WTC11 (cell line): ENCODE data around the gene KCTD16. TPM values are rescaled to one million over a fixed set of nuclear protein-coding genes. Genes with fewer than 3 reads are reported as not detected.
A peak's percentile ranks its signal among the peaks of the same experiment; 100 is the strongest.

ENCODE experiments used
- ATAC-seq: fragments of 200-7000 bp; cut with Tn5 transposase; 2 replicates; pipeline ENCODE4 v1.10.0; 2021; ENCODE audit warnings: mild to moderate bottlenecking, moderate library complexity
- CTCF ChIA-PET: fragments of 300-600 bp; sonication (Branson Sonifier 250); formaldehyde crosslinking; loops from one replicate; lab custom pipeline; 2021; ENCODE audit warnings: antibody characterized with exemption; lab: Charles Lee
- POLR2A ChIA-PET: fragments of 350-600 bp; sonication (Branson Sonifier 250); formaldehyde crosslinking; loops from one replicate; lab custom pipeline; 2021; ENCODE audit warnings: antibody characterized with exemption; lab: Charles Lee
- DNase-seq: peaks from one replicate; pipeline ENCODE4 v3.0.0; 2021; ENCODE audit warnings: low spot score
- H3K27ac Mint-ChIP-seq: 2 replicates; pipeline ENCODE4 v1.8.0; 2021; ENCODE audit warnings: mixed read lengths
- H3K27me3 Mint-ChIP-seq: 2 replicates; pipeline ENCODE4 v1.8.0; 2021; ENCODE audit warnings: low read depth, mild to moderate bottlenecking, moderate library complexity, mixed read lengths
- H3K36me3 Mint-ChIP-seq: 2 replicates; pipeline ENCODE4 v1.8.0; 2021; ENCODE audit warnings: mixed read lengths
- H3K4me1 Mint-ChIP-seq: 2 replicates; pipeline ENCODE4 v1.8.0; 2022; ENCODE audit warnings: mixed read lengths
- H3K4me3 Mint-ChIP-seq: 2 replicates; pipeline ENCODE4 v1.8.0; 2021; ENCODE audit warnings: mild to moderate bottlenecking, moderate library complexity, mixed read lengths
- H3K9me3 Mint-ChIP-seq: 2 replicates; pipeline ENCODE4 v1.8.0; 2021; ENCODE audit warnings: mixed read lengths
- KAT7 ChIP-seq: sonication (generic); formaldehyde crosslinking; IDR thresholded peaks from 2 replicates; pipeline ENCODE4 v1.8.1; 2023; ENCODE audit warnings: missing genetic modification reagents, mild to moderate bottlenecking, borderline replicate concordance
- TEAD1 ChIP-seq: sonication (generic); formaldehyde crosslinking; IDR thresholded peaks from 2 replicates; pipeline ENCODE4 v1.8.0; 2022; ENCODE audit warnings: mild to moderate bottlenecking, missing genetic modification reagents
- ZNF219 ChIP-seq: sonication (generic); formaldehyde crosslinking; IDR thresholded peaks from 2 replicates; pipeline ENCODE4 v1.8.0; 2023; ENCODE audit warnings: missing genetic modification reagents, mild to moderate bottlenecking, borderline replicate concordance
- ZNF263 ChIP-seq: sonication (generic); formaldehyde crosslinking; IDR thresholded peaks from 2 replicates; pipeline ENCODE4 v1.8.1; 2022; ENCODE audit warnings: low read depth, mild to moderate bottlenecking, moderate library complexity, missing genetic modification reagents
- total RNA-seq: library from RNA; stranded (reverse); gene quantifications from 3 replicates; pipeline ENCODE4 v1.2.3, GENCODE V29; 2021
- TF ChIP-seq, protein P1 (sequence below): sonication (generic); formaldehyde crosslinking; IDR thresholded peaks from 2 replicates; pipeline ENCODE4 v1.8.1; 2022; ENCODE audit warnings: low read depth, mild to moderate bottlenecking, moderate library complexity, missing genetic modification reagents, borderline replicate concordance
- TF ChIP-seq, protein P2 (sequence below): sonication (generic); formaldehyde crosslinking; IDR thresholded peaks from 2 replicates; pipeline ENCODE4 v1.8.0; 2022; ENCODE audit warnings: mild to moderate bottlenecking, missing genetic modification reagents
- TF ChIP-seq, protein P3 (sequence below): sonication (generic); formaldehyde crosslinking; conservative IDR thresholded peaks from 2 replicates; pipeline ENCODE4 v1.8.1; 2022; ENCODE audit warnings: mild to moderate bottlenecking, missing genetic modification reagents
- TF ChIP-seq, protein P4 (sequence below): sonication (generic); formaldehyde crosslinking; IDR thresholded peaks from 2 replicates; pipeline ENCODE4 v1.8.1; 2022; ENCODE audit warnings: low read depth, missing genetic modification reagents, borderline replicate concordance
- TF ChIP-seq, protein P5 (sequence below): fragments of 250-450 bp; sonication (Bioruptor Pico); IDR thresholded peaks from 2 replicates; pipeline ENCODE4 v1.9.0; 2021; ENCODE audit warnings: mild to moderate bottlenecking
- TF ChIP-seq, protein P6 (sequence below): sonication (generic); formaldehyde crosslinking; IDR thresholded peaks from 2 replicates; pipeline ENCODE4 v1.8.1; 2023; ENCODE audit warnings: mild to moderate bottlenecking, moderate library complexity, missing genetic modification reagents
- TF ChIP-seq, protein P7 (sequence below): sonication (generic); formaldehyde crosslinking; IDR thresholded peaks from 2 replicates; pipeline ENCODE4 v1.8.1; 2022; ENCODE audit warnings: mild to moderate bottlenecking, moderate library complexity, missing genetic modification reagents
- TF ChIP-seq, protein P8 (sequence below): sonication (generic); formaldehyde crosslinking; IDR thresholded peaks from 2 replicates; pipeline ENCODE4 v1.8.0; 2022; ENCODE audit warnings: mild to moderate bottlenecking, missing genetic modification reagents

Gene KCTD16
- total RNA-seq, 1 experiment from 2014 or later = 0.20 TPM

DNA sequence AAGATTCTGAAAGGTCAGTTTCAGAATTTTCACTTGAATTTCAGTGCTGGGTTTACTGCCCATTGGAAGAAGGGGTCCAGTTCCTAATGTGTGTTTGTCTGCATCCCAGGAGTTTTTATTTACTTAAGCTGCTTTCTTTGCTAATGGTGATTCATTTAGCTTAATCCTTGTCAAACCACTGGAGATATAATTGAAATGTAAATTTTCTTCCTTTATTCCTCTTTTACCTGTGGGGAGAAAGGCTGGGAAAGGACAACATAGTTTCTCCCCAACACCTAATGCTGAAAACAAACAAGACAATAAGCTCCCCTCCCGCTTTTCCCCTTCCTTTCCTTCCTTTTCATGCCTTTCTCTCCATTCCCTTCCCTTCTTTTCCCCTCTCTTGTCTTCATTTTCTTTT is 185.8 kb downstream of the KCTD16 start:
- DNase-seq = no peak
- ChIA-PET POLR2A (no interaction called here), CTCF (interaction anchor here (1.0 to 1.2 kb wide), 4 partner anchors 9 to 152 kb away, joined by 3 to 4 read pairs (median 4); no protein-coding TSS in a partner anchor)
- no peaks in the 10 kb centered on the region for H3K9me3 Mint-ChIP-seq
- peaks cover 26% of the 10 kb centered on the region for H3K4me1 Mint-ChIP-seq
- H3K27me3 Mint-ChIP-seq = peaks cover 98% of the 10 kb centered on the region
- no peak overlapping the region for H3K27ac Mint-ChIP-seq
- H3K4me3 Mint-ChIP-seq = no peak overlapping the region
- TF ChIP-seq ZNF219 (CRISPR knock-in tag) = no peak
- TF ChIP-seq ZNF263 (CRISPR knock-in tag) = no peak
- TF ChIP-seq, protein P1, sequence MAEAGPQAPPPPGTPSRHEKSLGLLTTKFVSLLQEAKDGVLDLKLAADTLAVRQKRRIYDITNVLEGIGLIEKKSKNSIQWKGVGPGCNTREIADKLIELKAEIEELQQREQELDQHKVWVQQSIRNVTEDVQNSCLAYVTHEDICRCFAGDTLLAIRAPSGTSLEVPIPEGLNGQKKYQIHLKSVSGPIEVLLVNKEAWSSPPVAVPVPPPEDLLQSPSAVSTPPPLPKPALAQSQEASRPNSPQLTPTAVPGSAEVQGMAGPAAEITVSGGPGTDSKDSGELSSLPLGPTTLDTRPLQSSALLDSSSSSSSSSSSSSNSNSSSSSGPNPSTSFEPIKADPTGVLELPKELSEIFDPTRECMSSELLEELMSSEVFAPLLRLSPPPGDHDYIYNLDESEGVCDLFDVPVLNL = no peak
- TF ChIP-seq, protein P2, sequence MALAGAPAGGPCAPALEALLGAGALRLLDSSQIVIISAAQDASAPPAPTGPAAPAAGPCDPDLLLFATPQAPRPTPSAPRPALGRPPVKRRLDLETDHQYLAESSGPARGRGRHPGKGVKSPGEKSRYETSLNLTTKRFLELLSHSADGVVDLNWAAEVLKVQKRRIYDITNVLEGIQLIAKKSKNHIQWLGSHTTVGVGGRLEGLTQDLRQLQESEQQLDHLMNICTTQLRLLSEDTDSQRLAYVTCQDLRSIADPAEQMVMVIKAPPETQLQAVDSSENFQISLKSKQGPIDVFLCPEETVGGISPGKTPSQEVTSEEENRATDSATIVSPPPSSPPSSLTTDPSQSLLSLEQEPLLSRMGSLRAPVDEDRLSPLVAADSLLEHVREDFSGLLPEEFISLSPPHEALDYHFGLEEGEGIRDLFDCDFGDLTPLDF (CRISPR knock-in tag) = no peak
- TF ChIP-seq, protein P3, sequence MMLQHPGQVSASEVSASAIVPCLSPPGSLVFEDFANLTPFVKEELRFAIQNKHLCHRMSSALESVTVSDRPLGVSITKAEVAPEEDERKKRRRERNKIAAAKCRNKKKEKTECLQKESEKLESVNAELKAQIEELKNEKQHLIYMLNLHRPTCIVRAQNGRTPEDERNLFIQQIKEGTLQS (CRISPR knock-in tag) = no peak
- TF ChIP-seq, protein P4, sequence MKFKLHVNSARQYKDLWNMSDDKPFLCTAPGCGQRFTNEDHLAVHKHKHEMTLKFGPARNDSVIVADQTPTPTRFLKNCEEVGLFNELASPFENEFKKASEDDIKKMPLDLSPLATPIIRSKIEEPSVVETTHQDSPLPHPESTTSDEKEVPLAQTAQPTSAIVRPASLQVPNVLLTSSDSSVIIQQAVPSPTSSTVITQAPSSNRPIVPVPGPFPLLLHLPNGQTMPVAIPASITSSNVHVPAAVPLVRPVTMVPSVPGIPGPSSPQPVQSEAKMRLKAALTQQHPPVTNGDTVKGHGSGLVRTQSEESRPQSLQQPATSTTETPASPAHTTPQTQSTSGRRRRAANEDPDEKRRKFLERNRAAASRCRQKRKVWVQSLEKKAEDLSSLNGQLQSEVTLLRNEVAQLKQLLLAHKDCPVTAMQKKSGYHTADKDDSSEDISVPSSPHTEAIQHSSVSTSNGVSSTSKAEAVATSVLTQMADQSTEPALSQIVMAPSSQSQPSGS (CRISPR knock-in tag) = no peak
- TF ChIP-seq, protein P5, sequence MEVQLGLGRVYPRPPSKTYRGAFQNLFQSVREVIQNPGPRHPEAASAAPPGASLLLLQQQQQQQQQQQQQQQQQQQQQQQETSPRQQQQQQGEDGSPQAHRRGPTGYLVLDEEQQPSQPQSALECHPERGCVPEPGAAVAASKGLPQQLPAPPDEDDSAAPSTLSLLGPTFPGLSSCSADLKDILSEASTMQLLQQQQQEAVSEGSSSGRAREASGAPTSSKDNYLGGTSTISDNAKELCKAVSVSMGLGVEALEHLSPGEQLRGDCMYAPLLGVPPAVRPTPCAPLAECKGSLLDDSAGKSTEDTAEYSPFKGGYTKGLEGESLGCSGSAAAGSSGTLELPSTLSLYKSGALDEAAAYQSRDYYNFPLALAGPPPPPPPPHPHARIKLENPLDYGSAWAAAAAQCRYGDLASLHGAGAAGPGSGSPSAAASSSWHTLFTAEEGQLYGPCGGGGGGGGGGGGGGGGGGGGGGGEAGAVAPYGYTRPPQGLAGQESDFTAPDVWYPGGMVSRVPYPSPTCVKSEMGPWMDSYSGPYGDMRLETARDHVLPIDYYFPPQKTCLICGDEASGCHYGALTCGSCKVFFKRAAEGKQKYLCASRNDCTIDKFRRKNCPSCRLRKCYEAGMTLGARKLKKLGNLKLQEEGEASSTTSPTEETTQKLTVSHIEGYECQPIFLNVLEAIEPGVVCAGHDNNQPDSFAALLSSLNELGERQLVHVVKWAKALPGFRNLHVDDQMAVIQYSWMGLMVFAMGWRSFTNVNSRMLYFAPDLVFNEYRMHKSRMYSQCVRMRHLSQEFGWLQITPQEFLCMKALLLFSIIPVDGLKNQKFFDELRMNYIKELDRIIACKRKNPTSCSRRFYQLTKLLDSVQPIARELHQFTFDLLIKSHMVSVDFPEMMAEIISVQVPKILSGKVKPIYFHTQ (CRISPR knock-in tag) = no peak
- TF ChIP-seq, protein P6, sequence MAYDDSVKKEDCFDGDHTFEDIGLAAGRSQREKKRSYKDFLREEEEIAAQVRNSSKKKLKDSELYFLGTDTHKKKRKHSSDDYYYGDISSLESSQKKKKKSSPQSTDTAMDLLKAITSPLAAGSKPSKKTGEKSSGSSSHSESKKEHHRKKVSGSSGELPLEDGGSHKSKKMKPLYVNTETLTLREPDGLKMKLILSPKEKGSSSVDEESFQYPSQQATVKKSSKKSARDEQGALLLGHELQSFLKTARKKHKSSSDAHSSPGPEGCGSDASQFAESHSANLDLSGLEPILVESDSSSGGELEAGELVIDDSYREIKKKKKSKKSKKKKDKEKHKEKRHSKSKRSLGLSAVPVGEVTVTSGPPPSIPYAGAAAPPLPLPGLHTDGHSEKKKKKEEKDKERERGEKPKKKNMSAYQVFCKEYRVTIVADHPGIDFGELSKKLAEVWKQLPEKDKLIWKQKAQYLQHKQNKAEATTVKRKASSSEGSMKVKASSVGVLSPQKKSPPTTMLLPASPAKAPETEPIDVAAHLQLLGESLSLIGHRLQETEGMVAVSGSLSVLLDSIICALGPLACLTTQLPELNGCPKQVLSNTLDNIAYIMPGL = no peak
- no peak for TF ChIP-seq KAT7 (CRISPR knock-in tag)
- TF ChIP-seq TEAD1 (CRISPR knock-in tag) = no peak
- H3K36me3 Mint-ChIP-seq = no peaks in the 10 kb centered on the region
- peak; percentile 88 for ATAC-seq

DNA sequence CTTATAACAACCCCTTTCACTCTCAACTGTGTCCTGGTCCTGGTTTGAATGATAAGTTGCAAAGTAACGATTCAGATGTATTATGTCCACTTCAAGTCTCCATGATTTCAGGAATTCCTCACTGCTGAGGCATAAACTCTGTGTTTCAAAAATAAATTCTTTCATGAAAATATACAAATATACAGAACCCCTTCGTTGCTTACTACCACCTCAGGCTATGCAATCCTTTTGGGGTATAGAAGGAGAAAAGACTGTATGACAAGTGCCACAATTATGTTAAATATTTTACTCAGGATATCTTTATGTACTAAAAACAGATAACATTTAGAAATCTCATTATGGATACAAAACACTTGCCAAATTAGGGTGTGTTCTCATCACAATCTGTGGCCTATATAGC is 190.7 kb downstream of the KCTD16 start:
- DNase-seq (no peak), ATAC-seq (no peak)
- Mint-ChIP-seq H3K27ac (no peak overlapping the region), H3K36me3 (no peaks in the 10 kb centered on the region), H3K27me3 (peaks cover 98% of the 10 kb centered on the region), H3K4me1 (peaks cover 11% of the 10 kb centered on the region), H3K9me3 (no peaks in the 10 kb centered on the region), H3K4me3 (no peak overlapping the region)
- ChIA-PET POLR2A (no interaction called here), CTCF (no interaction called here)
- TF ChIP-seq, protein P7, sequence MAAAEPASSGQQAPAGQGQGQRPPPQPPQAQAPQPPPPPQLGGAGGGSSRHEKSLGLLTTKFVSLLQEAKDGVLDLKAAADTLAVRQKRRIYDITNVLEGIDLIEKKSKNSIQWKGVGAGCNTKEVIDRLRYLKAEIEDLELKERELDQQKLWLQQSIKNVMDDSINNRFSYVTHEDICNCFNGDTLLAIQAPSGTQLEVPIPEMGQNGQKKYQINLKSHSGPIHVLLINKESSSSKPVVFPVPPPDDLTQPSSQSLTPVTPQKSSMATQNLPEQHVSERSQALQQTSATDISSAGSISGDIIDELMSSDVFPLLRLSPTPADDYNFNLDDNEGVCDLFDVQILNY = no peak
- TF ChIP-seq, protein P8, sequence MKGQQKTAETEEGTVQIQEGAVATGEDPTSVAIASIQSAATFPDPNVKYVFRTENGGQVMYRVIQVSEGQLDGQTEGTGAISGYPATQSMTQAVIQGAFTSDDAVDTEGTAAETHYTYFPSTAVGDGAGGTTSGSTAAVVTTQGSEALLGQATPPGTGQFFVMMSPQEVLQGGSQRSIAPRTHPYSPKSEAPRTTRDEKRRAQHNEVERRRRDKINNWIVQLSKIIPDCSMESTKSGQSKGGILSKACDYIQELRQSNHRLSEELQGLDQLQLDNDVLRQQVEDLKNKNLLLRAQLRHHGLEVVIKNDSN (CRISPR knock-in tag) = no peak
